Upper lobe of right lung (tissue), 1 donor: ENCODE results near the gene NDRG3. TPM values are rescaled to one million over a fixed set of nuclear protein-coding genes. Genes with fewer than 3 reads are reported as not detected.

Experiments used
- ATAC-seq: fragments of 200-7000 bp; cut with Tn5 transposase; one replicate; pipeline ENCODE4 v1.9.1; 2020; ENCODE audit warnings: mild to moderate bottlenecking, moderate library complexity
- DNase-seq: peaks from one replicate; pipeline ENCODE4 v3.0.0-alpha.2; 2020
- H3K27ac ChIP-seq: fragments of 200-600 bp; one replicate; pipeline ENCODE4 v1.8.0; 2022
- H3K27me3 ChIP-seq: fragments of 200-600 bp; one replicate; pipeline ENCODE4 v1.8.0; 2022; ENCODE audit warnings: mild to moderate bottlenecking
- H3K36me3 ChIP-seq: fragments of 200-600 bp; one replicate; pipeline ENCODE4 v1.8.0; 2022
- H3K4me1 ChIP-seq: fragments of 200-600 bp; one replicate; pipeline ENCODE4 v1.8.0; 2022
- H3K4me3 ChIP-seq: fragments of 200-600 bp; one replicate; pipeline ENCODE4 v1.8.0; 2022; ENCODE audit warnings: mild to moderate bottlenecking
- H3K9me3 ChIP-seq: fragments of 200-600 bp; one replicate; pipeline ENCODE4 v1.8.0; 2022
- CTCF ChIP-seq: fragments of 200-600 bp; IDR thresholded peaks from one replicate; pipeline ENCODE4 v1.8.0; 2022; ENCODE audit warnings: antibody characterized with exemption
- intact Hi-C: fragments of 100-400 bp; cut with DNase I; formaldehyde crosslinking; loops from one replicate; pipeline ENCODE4 v1.11.0; 2022
- total RNA-seq: library from RNA; stranded (reverse); fragmentation: NEBNext Ultra II Directional; extraction: Animal tissue kit (Norgen Biotek cat#: 25700); gene quantifications from one replicate; pipeline ENCODE4 v1.2.1, GENCODE V29; 2021
- donor health status: DM: no; HTN: yes; CAD: no; lungs with severe emphysema.

NDRG3 gene
- total RNA-seq, 1 donor from 2014 or later: 30.3 TPM

- no peaks in the 10 kb centered on the region for H3K27me3 ChIP-seq
- intact Hi-C loops: no loop called here
- TF ChIP-seq CTCF: no peak
- H3K4me3 ChIP-seq: no peak overlapping the region
- no peaks in the 10 kb centered on the region for H3K9me3 ChIP-seq
- H3K27ac ChIP-seq: no peak overlapping the region
- H3K4me1 ChIP-seq: no peaks in the 10 kb centered on the region
- ATAC-seq (no peak), DNase-seq (no peak)
- no peaks in the 10 kb centered on the region for H3K36me3 ChIP-seq
Measured at GRCh38 chr20:36628076-36628475, 117.8 kb downstream of the NDRG3 start.

DNA sequence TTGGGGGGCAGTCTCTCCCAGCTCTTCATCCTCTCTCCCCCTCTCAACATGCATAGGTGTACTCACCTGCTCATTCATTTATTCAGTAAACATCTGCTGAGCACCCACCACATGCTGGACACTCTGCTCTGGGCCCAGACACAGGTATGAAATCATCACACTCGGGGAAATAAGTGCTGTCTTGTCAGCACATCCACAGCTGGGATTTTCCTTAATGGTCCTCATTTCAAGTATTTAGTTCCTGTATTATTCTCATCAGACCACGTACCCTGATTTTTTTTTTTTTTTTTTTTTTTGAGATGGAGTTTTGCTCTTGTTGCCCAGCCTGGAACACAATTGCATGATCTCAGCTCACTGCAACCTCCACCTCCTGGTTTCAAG lies 121.0 kb downstream of the NDRG3 start:
- no peaks in the 10 kb centered on the region for H3K9me3 ChIP-seq
- intact Hi-C loops: no loop called here
- H3K4me1 ChIP-seq: no peaks in the 10 kb centered on the region
- no peak for TF ChIP-seq CTCF
- DNase-seq (no peak), ATAC-seq (no peak)
- no peak overlapping the region for H3K27ac ChIP-seq
- H3K36me3 ChIP-seq: no peaks in the 10 kb centered on the region
- no peaks in the 10 kb centered on the region for H3K27me3 ChIP-seq
- H3K4me3 ChIP-seq: no peak overlapping the region

DNA sequence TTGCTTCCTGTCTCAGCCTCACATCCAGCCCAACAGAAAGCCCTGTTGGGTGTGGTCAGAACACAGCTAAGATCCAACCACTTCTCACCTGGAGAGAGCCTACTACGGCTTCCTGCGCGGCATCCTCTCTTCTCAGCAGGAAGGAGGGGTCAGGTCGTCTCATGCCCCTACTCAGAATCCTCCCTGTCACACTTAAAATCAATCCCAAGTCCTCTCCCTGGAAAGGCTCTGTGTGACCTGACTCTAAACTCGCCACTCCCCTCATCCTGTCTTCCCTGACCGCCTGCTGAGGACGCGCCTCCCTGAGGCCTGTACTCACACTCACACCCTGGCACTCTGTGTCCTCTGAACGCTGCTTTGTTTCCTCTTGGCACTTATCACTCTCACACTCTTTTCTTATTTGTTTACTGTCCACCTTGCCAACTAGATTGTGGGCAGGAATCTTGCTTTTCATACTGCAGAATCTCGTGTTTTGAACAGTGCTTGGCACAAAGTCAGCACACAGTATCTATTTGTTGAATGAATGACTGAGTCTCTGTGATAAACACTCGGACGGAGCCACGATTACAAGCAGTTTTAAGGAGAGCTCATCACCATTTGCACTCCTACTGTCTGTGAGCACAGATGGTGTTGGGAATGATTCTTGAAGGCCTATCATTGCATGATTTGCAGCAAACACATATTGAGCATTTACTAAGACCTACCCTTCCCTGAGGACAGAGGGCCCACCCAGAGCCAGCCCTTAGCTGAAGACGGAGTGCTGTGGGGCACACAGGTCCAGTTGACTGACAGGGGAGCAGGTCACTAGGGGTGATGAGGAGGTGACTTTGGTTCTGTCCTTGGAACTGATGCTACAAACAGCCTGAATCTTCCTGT lies 121.6 kb downstream of the NDRG3 start:
- no peaks in the 10 kb centered on the region for H3K27me3 ChIP-seq
- TF ChIP-seq CTCF: peak; percentile 5
- ATAC-seq: peak; percentile 84
- H3K27ac ChIP-seq: no peak overlapping the region
- H3K9me3 ChIP-seq: no peaks in the 10 kb centered on the region
- H3K4me1 ChIP-seq: no peaks in the 10 kb centered on the region
- no peaks in the 10 kb centered on the region for H3K36me3 ChIP-seq
- no peak overlapping the region for H3K4me3 ChIP-seq
- DNase-seq: no peak
- intact Hi-C loops: no loop called here

- intact Hi-C loops: no loop called here
- ATAC-seq (no peak), DNase-seq (no peak)
- Histone ChIP-seq H3K27ac (no peak overlapping the region), H3K36me3 (no peaks in the 10 kb centered on the region), H3K4me3 (no peak overlapping the region), H3K4me1 (no peaks in the 10 kb centered on the region), H3K9me3 (no peaks in the 10 kb centered on the region), H3K27me3 (no peaks in the 10 kb centered on the region)
- no peak for TF ChIP-seq CTCF
Measured at GRCh38 chr20:36623444-36623843, 122.4 kb downstream of the NDRG3 start.

GRCh38 chr20:36620917-36621316 lies 125.0 kb downstream of the NDRG3 start:
- no peaks in the 10 kb centered on the region for H3K27me3 ChIP-seq
- ATAC-seq (no peak), DNase-seq (no peak)
- TF ChIP-seq CTCF: no peak
- no peaks in the 10 kb centered on the region for H3K4me1 ChIP-seq
- no peaks in the 10 kb centered on the region for H3K9me3 ChIP-seq
- no peak overlapping the region for H3K4me3 ChIP-seq
- no peaks in the 10 kb centered on the region for H3K36me3 ChIP-seq
- intact Hi-C loops: no loop called here
- H3K27ac ChIP-seq: no peak overlapping the region
